ENCODE measurements around the gene CD9. TPM values are rescaled to one million over a fixed set of nuclear protein-coding genes. Genes with fewer than 3 reads are reported as not detected.

The CD9 gene
- polyA plus RNA-seq, 1 donor (not counting 4 experiments of a cell fraction or from before 2014, with no cell fraction given): 1,084 TPM

DNA sequence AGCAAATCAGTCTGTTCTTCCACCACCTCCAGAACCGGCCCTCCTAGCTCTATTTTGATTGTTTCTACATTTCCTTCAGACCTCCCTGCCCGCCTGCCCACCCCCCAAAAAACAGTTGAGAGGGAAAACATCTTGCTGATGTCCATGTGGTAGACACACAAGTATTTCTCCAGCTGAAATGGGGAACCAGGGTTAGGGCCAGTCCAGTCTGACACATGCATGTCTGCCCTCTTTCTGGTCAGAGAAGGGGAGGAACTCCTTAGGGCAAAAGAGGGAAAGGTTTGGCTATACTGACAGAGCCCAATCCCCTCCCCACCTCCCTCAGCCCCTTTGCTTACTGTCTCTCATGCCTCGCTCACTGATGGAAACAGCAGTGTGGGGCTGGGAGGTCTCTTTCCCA lies 3.4 kb downstream of the CD9 start:
- no peak for FAIRE-seq
- Histone ChIP-seq H4K20me1 (ENCODE audit: control insufficient read depth, extremely low read depth, insufficient read depth, low read length) (peaks cover 19% of the 10 kb centered on the region), H3K4me3 (ENCODE audit: control insufficient read depth in 2 of 3, extremely low read depth in 1 of 3, insufficient read depth in 2 of 3, low read depth in 1 of 3, low read length in 3 of 3) (peak overlapping the region; percentile 20 to 96 (median 91)), H3K9me3 (ENCODE audit: control insufficient read depth, low read depth, low read length) (no peaks in the 10 kb centered on the region), H3K27ac (ENCODE audit: control insufficient read depth, insufficient read depth, low read length) (peak overlapping the region; percentile 87), H3K4me2 (ENCODE audit: control insufficient read depth, extremely low read depth, insufficient read depth, low read depth, low read length) (peak overlapping the region; percentile 92), H3K9ac (ENCODE audit: control insufficient read depth, extremely low read depth, insufficient read depth, low read length) (peak overlapping the region; percentile 94), H3K79me2 (ENCODE audit: control insufficient read depth, insufficient read depth, low read length) (peaks cover 82% of the 10 kb centered on the region), H2AFZ (ENCODE audit: control insufficient read depth, low read length) (no peak overlapping the region), H3K36me3 (ENCODE audit: control insufficient read depth in 2 of 2, extremely low read depth in 1 of 2, insufficient read depth in 2 of 2, low read length in 2 of 2) (peaks cover 6 to 42% of the 10 kb centered on the region in 2 experiments), H3K4me1 (ENCODE audit: control insufficient read depth, extremely low read depth, insufficient read depth, low read length) (peaks cover 69% of the 10 kb centered on the region), H3K27me3 (ENCODE audit: control insufficient read depth, extremely low read depth, insufficient read depth, low read length) (no peaks in the 10 kb centered on the region), H3K9me1 (ENCODE audit: control insufficient read depth, extremely low read depth, insufficient read depth, low read length) (peaks cover 9% of the 10 kb centered on the region)
- dilution Hi-C loops (cut with MboI; ENCODE audit: extremely low pct_ligation_motif_present, low sequenced_read_pairs): no loop called here
- TF ChIP-seq CTCF (optimal IDR thresholded peaks at IDR 0.05 in 1 of 3, IDR thresholded peaks at IDR 0.05 in 1 of 3, conservative IDR thresholded peaks at IDR 0.05 in 1 of 3; ENCODE audit: extremely low read depth in 1 of 3, insufficient read depth in 2 of 3, low read length in 3 of 3): no peak
- no peak for TF ChIP-seq EZH2 (IDR thresholded peaks at IDR 0.05; ENCODE audit: low read length)
- DNase-seq (ENCODE audit: low read depth, low spot score): no peak

DNA sequence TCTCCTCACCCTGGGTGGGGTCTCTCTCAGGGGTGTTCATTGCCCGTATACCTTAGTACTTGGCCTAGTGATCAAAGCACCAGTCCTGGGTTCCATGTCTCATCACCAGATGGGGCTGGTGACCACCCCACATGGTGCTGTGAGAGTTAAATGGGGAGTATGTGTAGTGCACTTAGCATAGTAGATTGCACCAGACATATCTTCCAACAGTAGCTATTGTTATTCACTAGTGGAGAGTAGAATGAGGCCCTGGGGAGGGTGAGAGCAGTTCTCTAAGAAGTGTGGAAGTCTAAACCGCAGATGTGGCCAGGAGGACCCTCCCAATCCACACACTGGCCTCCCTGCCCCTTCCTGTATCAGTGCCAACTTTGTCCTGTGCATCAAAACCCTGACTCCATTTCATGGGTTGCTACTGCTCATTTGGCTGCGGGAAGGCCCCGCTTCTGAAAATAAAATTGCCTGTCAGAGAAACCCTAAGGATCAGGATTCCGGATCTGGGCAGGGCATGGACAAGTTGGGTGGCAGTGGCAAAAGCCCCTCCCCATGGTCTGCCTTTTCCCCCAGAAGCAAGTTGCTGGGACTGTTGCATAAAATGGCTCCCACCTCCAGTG lies 4.4 kb downstream of the CD9 start:
- H3K4me1 ChIP-seq (ENCODE audit: control insufficient read depth, extremely low read depth, insufficient read depth, low read length): peaks cover 72% of the 10 kb centered on the region
- H3K79me2 ChIP-seq (ENCODE audit: control insufficient read depth, insufficient read depth, low read length): peaks cover 91% of the 10 kb centered on the region
- peaks cover 9% of the 10 kb centered on the region for H3K9me1 ChIP-seq (ENCODE audit: control insufficient read depth, extremely low read depth, insufficient read depth, low read length)
- DNase-seq (ENCODE audit: low read depth, low spot score) (no peak), FAIRE-seq (peak; percentile 32)
- no peak overlapping the region for H2AFZ ChIP-seq (ENCODE audit: control insufficient read depth, low read length)
- dilution Hi-C loops (cut with MboI; ENCODE audit: extremely low pct_ligation_motif_present, low sequenced_read_pairs): no loop called here
- peak overlapping the region; percentile 92 for H3K4me2 ChIP-seq (ENCODE audit: control insufficient read depth, extremely low read depth, insufficient read depth, low read depth, low read length)
- H3K9me3 ChIP-seq (ENCODE audit: control insufficient read depth, low read depth, low read length): no peaks in the 10 kb centered on the region
- H3K27ac ChIP-seq (ENCODE audit: control insufficient read depth, insufficient read depth, low read length): peak overlapping the region; percentile 87
- peaks cover 9 to 47% of the 10 kb centered on the region in 2 experiments for H3K36me3 ChIP-seq (ENCODE audit: control insufficient read depth in 2 of 2, extremely low read depth in 1 of 2, insufficient read depth in 2 of 2, low read length in 2 of 2)
- no peaks in the 10 kb centered on the region for H3K27me3 ChIP-seq (ENCODE audit: control insufficient read depth, extremely low read depth, insufficient read depth, low read length)
- peak in 2 of 3 experiments; percentile 39 to 44 for TF ChIP-seq CTCF (optimal IDR thresholded peaks at IDR 0.05 in 1 of 3, IDR thresholded peaks at IDR 0.05 in 1 of 3, conservative IDR thresholded peaks at IDR 0.05 in 1 of 3; ENCODE audit: extremely low read depth in 1 of 3, insufficient read depth in 2 of 3, low read length in 3 of 3)
- no peak for TF ChIP-seq EZH2 (IDR thresholded peaks at IDR 0.05; ENCODE audit: low read length)
- H4K20me1 ChIP-seq (ENCODE audit: control insufficient read depth, extremely low read depth, insufficient read depth, low read length): peaks cover 19% of the 10 kb centered on the region
- peak overlapping the region in 2 of 3 experiments; percentile 42 to 96 for H3K4me3 ChIP-seq (ENCODE audit: control insufficient read depth in 2 of 3, extremely low read depth in 1 of 3, insufficient read depth in 2 of 3, low read depth in 1 of 3, low read length in 3 of 3)
- peak overlapping the region; percentile 64 for H3K9ac ChIP-seq (ENCODE audit: control insufficient read depth, extremely low read depth, insufficient read depth, low read length)
